GM19351 (cell line): Measurements from ENCODE around the gene MBD1.
"Not testable (repeated sequence)": the region's sequence is repeated elsewhere in the genome, so short reads cannot be mapped to it uniquely, and the experiment has no call there.

Experiments used
- ATAC-seq: cut with Tn5 transposase; IDR thresholded peaks from one replicate; pipeline ENCODE4 v1.9.1; 2021; ENCODE audit warnings: mild to moderate bottlenecking, moderate library complexity; ENCODE audit not compliant: unreplicated experiment

MBD1 gene

DNA sequence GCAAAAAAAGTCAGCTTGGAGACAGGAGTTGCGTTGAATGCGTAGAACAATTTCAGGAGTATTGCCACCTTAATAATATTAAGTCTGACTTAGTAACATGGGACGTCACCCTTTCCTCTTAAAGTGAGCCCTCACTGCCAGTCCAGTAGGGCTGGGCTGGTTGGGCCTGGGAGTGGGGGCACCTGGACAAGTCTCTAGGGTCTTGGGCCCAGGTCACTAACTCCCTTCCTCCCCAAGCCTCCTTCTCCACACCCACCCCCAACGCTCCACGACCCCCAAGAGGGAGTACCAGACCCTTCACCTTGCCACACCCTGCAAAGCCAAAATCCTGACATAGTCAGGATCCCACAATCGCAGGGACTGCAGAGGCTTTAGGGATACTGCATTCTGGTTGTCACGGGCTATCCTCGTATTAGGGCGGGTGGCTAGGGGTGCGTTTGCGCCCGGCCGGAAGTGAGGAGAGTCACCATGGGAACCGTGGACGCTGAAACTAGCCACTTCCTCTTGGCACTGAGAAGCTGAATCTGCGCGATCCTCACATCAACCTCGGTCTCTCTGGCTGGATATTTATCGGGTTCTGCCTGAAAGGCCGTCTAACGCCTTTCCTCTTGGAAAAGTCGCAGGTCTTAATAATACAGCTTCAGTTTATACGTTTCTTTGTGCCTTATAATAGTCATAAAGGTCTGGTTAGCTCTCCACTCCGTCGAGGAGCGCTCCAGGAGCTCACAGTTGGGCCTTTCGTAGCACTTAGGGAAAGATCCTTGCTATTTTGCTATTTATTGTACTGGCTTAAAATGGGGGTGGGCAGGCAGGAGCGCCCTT is 16.5 kb upstream of the MBD1 start:
- ATAC-seq, result peak; percentile 100

DNA sequence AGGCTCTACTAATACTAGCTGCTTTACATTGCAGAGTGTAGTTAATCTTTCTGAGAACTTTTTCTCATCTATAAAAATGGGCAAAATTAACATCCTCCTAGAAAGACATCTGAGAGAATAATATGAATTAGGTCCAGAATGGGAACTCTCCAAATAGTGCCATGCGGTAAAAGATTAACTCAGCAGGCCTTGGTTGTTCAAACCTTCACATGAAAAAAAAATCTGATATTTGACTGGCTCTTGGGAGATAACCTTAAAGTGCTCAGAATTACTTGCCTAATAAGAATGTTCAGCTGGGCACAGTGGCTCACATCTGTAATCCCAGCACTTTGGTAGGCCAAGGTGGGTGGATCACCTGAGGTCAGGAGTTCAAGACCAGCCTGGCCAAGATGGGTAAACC is 11.7 kb upstream of the MBD1 start:
- no peak for ATAC-seq

DNA sequence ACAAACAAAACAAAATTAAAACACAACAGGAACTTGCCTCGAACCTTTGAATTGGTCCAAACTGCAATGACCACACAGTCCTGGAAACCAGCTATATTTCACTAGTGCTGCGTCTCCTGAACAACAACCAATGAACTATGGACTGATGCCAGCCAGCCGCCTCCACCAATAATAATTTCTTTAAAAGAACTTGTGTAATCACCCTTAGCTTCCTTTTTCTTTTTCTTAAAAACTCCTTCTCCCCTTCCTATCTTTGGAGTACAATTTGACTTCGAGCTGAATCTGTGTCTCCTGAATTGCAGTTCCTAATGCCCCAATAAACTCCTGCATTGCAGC is 7.8 kb upstream of the MBD1 start:
- no peak for ATAC-seq

DNA sequence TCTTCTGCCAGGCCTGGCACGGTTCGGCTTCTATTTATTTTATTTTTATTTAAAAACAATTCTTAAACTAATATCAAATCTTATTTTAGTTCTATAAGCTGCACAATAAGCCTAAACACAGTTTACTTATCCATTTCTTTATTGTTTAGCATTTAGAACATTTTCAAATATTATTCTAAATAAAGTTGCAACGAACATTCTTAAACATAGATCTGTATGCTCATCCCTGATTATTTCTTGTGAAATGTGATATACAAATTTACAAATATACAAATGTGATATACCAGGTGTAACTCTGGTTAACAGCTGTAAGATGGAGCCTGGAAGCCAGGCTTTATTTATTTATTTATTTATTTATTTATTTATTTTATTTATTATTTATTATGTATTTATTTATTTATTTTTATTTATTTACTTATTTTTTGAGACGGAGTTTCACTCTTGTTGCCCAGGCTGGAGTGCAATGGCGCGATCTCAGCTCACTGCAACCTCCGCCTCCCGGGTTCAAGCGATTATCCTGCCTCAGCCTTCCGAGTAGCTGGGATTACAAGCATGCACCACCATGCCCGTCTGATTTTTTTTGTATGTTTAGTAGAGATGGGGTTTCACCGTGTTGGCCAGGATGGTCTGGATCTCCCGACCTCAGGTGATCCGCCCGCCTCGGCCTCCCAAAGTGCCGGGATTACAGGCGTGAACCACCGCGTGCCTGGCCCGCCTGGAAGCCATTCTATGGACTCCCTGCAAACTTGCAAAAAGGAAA is 7.2 kb upstream of the MBD1 start:
- not testable (repeated sequence) for ATAC-seq

DNA sequence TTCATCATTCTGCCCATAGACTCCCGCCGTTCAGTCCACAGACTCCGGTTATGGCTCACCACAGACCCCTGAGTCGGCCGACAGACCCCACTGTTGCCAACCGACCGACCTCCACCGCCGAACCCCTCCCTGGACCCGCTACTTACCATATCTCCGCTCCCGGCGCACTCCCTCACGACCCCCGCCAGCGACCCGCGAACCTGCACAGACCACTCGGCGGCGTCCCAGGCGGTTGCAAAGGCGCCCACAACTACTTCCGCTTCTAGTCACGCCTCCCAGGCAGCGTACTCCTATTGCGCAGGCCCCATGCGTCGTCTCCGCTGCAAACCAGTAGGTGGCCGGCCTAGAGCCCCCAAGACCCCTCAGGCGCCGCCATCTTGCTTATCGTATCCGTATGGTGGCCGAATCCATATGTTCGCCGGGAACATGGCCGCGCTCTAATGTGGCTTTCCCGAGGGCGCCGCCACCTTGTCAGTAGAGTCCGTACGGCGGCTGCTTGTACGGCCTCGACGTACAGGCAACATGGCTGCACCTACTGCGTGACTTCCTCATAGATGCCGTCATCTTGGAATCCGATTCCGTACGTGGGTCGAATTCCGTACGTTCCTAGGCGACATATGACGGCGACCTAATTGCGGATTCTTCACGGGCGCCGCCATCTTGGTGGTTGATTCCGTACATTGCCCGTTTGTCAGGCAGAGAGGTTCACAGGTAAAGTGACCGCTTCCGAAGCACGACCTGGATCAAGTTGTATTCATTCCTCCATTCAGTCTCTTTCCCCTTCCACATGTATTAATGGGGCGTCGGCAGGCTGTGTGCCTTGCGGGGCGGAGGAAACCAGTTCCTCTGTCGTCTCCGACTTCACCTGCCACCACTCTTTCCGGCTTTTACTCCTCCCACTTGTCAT is 6.4 kb upstream of the MBD1 start, which contains the start of gene CXXC1:
TSS of gene CXXC1 (minus strand) at position 252 of the 907 bp plus-strand sequence. CDS start at position 149, 103 bp downstream.
- peak; percentile 88 for ATAC-seq

DNA sequence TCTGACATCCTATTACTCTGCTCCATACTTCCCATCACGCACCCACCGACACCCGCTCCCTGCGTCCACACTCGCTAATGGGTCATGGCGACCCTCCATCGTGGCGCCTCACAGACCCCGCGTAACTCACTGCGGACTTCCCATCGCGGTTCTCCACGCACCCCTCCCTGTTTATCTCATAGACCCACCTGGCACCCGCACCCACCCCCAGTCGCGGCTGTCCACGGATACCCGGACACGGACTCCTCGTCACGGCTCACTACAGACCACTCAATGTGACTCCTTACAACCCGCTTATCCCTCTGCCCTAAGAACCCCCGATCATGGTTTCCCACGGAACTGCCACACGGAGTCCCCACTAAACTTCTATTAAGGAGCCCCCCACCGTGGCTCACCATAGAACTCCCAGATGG is 5.7 kb upstream of the MBD1 start:
- ATAC-seq, result no peak

DNA sequence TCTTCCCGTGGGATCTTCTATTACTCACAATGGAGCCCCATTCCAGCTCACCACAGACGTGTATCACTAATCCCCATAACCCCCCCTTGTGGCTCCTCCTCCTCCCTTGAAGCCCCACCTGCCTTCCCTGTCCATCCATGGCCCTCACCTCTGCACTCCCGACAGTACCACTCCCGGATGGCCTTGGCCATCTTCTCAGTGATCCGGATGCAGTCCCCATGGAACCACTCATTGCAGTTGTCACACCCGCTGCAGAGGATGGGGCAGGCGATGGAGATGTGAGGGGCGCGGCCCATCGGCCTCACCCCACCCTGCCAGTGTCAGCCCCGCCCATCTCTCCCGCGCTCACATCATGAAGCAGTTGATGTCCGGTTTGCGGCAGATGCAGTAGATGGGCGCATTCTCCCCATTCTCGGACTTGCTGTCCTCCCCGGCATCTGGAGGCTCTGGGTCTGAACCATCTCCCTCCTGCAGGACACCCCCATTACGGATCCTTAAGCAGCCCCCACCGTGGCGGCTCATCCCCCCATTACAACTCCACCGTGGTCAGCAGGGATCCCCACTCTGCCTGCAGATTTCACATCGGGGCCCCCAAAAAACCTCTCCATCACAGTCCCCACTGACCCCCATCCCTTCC is 5.2 kb upstream of the MBD1 start:
- no peak for ATAC-seq

DNA sequence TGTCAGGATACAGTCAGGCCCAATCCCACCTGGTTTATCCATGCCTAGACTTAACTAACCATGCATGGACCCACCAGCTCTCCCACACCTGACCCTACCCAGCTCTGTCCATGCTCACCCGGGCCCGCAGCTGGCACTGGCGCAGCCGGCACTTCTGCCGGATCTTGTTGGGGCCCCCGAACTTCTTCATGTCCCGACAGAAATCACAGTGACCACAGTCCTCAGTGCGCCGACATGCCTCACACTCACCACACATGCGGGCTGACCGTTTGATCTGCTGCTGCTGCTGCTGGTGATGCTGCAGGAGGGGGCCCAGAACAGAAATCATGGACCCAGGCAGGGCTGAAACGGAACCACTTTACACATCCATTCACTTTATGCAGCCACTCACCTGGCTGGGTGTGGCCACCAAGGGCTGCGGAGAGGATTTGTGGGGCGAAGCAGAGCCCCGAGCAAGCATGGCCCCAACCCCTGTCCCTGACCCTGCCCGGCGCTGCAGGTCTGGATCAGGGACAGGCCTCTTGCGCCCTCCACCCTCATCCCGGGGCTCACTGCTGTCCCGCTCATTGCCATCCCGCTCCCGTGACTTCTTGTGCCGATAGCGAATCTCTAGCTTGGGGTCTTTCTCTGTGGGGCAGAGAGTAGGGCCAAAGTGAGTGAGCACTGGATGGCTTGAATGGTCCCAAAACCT is 4.5 kb upstream of the MBD1 start:
- ATAC-seq, result no peak

DNA sequence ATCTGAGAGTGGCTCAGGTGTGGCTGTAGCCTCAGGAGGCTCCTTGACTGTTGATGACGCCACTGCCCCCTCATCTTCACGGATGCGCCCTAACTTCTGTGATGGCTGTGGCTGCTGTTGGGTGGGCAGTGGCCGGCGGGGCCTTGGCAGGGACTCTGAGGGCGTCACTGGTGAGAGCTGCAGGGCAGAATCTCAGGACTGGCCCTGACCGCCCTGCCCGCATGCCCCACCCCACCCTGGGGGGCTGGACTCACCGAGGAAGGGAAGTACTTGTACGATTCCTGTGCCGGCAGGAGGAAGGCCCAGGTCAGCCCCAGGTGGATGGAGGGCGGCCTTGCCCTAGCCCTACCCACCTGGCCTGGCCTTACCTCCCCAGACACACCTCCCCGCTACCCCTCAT is 3.7 kb upstream of the MBD1 start:
- no peak for ATAC-seq

DNA sequence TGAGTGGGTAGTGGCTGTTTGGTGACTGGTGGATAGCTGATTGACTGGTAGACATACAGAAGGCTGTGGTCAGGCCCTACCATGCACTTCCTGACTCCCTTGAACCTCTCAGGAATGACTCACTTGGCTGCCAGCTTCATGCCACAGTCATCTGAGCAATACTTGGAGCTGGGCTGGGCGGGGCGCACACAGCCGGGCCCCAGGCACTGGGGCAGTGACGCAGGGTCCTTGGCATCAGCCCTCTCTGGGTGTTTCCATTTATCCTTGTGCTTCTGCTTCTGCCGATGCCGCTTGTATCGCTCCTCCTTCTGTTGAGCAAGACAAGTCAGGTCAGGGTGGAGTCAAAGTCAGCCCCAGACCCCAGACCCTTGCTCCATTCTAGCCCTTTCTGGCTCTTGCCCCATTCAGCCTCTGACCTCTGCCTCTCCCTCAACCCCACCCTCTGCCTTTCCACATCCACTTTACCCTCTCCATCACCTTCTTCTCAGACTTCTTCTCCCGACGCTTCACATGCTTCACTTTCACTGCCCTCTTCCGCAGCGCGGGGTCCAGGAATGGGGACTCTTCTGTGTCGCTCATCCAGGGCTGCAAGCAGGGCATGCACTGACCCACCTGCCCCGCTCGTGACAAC is 3.0 kb upstream of the MBD1 start:
- no peak for ATAC-seq

DNA sequence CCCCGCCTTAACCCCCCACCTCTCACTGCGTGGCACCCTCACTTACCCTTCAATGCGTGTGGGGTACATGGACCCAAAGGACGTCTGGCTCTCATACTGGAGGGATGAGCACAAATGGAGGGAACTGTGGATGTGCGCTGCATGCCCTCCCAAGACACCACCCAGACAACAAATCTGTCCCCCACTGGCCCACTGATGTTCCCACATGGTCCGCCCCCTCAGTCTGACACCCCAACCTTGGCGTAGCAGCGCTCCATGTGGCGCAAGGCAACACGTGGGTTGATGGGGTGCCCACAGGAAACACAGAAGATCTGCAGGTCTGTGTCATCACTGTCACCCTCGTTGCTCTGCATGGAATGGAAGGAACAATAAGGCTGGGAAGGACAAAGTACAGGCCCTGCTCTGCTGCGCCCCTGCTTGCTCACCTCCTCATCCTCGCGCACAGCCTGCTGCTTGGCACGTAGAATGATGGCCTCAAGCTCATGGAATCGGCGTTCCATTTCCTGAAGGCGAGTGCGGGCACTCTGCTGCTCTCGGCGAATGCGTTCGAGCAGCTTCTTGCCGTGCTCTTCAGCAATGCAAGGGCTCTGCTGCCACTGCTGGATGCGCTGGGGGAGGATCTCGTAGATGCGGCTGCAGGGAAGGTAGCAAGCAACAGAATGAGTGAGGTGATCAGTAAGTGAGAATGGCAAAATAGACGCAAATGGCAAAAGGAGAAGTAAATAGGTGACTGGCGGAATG is 2.3 kb upstream of the MBD1 start:
- ATAC-seq, result no peak

DNA sequence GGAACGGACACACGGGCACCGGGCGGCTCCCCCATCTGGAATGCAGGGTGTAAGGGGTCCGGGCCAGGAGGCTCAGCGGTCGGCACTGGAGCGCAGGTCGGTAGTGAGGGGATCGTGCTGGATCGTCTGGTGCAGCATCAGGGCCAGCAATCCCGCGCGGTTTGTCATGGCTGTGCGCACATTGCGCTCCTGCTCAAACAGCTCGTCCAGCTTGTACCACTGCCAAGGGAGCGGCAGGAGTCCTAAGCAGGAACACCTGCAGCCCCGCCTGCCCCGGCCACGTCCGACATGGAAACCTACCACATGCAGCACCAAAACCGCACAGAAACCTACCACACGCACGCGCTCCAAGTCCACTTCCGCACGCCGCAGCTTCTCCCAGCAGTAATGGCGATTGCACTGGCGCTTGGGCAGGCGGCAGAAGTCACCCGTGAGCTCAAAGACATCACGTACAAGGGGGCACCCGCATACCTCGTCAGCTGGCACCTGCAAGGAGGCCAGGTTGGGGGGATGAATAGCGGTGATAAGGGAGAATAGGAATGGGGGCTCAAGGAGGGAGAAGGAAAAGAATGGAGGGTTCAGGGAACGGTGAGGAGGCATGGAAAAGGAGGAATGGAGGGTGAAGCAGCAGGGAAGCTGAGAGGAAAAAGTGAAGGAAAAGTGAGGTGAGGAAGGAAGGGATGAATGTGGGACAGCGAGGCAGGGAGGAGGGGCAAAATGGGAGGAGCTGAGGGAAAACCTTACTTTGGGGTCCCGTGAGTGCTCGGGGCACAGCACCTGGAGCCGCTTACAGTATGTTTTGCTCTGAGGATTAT is 1.4 kb upstream of the MBD1 start:
- no peak for ATAC-seq

DNA sequence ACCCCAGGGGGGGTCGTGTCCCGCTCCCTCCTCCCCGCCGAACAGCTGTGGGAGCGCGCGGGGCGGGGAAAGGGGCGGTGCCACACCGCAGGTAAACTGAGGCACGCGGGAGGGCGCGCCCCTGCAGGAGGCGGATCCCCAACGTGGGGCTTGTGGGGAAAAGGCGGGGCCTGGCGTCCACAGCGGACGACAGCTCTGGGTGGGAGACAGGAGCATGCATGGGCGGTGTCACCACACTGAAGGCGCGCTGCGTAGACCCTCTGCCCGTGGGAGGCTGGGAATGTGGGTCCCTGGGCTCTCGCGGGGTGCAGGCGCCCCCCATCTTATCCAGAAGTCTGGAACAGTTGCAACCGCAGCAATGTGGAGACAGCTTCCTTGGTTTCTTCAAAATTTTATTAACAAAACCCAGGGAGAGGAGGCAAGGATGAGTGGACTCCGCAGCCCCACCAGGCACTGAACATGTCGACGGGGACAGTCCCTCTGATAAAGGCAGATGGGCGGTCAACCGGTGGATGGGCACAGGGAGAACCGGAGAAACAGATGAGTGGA is 723 bp upstream of the MBD1 start:
- ATAC-seq, result no peak

DNA sequence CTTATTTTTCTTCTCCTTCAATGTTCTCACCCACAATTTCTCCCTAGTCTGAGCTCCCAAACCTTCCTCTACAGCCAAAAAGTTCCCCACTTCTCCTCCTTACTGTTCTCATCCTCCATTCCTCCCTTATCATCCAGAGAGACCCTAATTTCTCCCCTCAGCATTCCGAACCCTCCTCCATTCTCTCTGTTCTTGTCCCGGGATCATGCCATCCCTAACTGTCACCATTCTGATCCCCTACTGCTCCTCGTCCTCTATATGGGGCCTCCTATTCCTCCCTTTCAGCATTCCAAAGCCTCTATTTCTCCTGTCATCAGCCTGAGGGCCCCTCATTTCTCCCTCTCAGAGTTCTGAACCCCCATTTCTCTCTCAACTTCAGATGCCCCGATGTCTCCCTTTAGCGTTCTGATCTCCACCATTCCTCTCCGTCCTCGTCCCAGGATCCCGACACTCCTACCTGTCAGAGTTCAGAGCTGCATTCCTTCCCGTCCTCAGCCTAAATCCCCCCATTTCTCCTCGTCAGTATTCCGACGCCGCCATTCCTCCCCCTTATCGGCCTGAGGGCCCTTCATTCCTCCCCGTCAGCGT is 522 bp downstream of the MBD1 start:
- ATAC-seq, result no peak

DNA sequence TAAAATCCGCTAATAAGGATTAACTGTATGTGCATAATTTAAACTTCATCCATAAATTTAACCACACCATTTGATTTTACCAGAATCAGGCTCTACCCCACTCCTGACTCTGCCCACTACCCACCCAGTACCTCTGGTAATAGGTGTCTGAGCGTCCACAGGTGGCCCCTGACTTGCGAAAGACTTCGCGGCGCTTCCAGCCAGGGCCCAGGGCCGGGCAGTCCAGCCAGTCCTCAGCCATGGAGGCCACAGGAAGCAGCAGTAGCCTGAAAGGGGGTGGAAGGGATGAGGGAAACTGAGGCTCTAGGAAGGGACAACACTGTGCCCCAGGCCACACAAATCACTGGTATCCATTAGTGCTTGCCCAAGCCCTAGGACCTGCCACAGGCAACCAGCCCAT is 1.6 kb downstream of the MBD1 start:
- ATAC-seq, result no peak

DNA sequence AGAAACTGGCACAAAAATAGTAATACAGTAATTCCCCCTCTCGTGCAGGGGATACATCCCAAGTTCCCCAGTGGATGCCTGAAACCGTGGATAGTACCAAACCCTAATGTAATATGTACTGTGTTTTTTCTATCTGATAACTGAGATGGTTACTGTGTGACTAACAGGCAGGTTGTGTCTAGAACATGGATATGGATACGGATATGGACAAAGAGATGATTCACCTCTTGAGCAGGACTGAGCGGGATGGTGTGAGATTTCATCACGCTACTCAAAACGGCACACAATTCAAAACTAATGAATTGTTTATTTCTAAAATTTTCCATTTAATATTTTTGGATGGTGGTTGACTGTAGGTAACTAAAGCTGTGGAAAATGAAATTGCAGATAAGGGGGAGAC is 3.4 kb downstream of the MBD1 start:
- ATAC-seq, result no peak

DNA sequence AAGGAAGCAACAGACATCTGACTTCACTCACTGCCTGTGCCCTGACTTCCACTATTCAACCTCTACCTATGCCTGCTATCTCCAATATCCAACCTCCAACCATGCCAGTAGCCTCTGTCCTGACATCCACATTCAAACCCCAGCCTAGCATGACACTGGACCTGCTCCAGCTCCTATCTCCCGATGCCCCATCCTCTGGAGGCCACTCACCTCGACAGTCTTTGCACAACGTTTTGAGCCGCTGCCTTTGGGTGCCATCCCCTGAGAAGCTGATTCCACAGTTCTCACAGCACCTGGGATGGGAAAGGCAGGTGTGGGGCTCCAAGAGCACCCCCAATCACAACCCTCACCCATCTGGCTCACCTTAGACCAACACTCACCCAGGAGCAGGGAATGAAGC is 4.9 kb downstream of the MBD1 start:
- no peak for ATAC-seq
